ENCODE results near the gene HHEX.

The HHEX gene

DNA sequence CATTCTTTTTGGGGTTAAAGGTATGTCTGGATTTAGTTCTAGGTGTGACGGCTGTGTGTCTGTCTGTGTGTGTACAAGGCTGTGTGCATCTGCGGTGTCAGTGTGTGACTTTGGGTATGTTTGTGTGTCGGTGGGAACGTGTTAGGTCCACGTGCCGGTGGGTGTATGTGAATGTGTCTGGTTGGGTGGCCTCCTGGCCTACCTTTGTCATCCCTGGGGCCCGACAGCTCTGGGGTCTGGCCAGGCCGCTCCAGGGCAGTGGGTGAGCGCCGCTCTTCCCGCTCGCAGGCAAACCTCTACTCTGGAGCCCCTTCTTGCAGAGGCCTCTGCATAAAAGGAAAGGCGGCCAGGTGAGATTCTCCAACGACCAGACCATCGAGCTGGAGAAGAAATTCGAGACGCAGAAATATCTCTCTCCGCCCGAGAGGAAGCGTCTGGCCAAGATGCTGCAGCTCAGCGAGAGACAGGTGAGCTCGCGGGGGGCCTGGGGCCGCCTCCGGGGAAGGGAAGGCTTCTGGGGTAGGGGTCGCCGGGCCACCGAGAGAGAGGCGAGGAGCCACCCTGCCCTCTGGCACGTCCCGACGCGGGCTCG is 2.4 kb downstream of the HHEX start:
- in situ Hi-C loops (cut with MboI; ENCODE audit: low sequenced_read_pairs, unreplicated experiment): no loop called here
- no peak for DNase-seq (ENCODE audit: low spot score)
- TF ChIP-seq, protein P1, sequence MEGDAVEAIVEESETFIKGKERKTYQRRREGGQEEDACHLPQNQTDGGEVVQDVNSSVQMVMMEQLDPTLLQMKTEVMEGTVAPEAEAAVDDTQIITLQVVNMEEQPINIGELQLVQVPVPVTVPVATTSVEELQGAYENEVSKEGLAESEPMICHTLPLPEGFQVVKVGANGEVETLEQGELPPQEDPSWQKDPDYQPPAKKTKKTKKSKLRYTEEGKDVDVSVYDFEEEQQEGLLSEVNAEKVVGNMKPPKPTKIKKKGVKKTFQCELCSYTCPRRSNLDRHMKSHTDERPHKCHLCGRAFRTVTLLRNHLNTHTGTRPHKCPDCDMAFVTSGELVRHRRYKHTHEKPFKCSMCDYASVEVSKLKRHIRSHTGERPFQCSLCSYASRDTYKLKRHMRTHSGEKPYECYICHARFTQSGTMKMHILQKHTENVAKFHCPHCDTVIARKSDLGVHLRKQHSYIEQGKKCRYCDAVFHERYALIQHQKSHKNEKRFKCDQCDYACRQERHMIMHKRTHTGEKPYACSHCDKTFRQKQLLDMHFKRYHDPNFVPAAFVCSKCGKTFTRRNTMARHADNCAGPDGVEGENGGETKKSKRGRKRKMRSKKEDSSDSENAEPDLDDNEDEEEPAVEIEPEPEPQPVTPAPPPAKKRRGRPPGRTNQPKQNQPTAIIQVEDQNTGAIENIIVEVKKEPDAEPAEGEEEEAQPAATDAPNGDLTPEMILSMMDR (IDR thresholded peaks at IDR 0.05; ENCODE audit: borderline replicate concordance, control extremely low read depth, extremely low read depth, insufficient read depth, missing control alignments): no peak

DNA sequence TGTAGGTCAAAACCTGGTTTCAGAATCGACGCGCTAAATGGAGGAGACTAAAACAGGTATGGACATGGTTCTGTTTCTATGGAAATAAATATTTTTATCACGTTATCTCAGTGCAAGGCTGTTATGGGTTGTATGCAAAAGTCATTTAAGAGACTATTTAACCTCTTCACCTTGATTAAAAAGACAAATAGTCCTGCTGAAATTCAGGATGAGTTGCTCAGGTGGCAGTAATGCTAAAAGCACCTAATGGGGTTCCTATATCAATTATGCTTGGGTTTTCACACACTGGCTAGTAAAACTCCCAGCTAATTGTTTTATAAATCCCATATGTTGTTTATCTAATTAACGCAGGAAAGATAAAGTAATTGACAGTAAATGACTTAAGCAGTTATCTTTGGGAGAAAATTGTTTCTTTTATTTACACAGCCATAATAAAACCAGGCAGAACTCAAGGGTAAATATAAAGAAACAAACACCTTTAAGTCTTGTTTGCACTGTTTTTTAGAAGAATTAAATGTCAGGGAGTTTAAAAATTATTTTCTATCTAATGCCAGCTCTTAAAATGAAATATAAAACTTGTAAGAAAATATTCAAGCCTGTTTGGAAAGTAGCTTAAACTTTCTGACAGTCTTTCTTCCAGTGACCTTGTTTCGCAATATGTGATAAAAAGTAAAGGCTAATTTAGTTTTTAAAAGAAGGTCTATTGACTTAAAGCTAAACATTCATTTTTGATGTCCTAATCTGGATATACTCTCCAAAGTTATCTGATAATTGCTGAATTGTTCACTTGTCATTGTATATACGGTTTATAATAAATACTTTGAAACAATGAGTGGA is 3.2 kb downstream of the HHEX start:
- DNase-seq (ENCODE audit: low spot score): no peak
- TF ChIP-seq, protein P1 (IDR thresholded peaks at IDR 0.05; ENCODE audit: borderline replicate concordance, control extremely low read depth, extremely low read depth, insufficient read depth, missing control alignments): no peak
- in situ Hi-C loops (cut with MboI; ENCODE audit: low sequenced_read_pairs, unreplicated experiment): no loop called here

DNA sequence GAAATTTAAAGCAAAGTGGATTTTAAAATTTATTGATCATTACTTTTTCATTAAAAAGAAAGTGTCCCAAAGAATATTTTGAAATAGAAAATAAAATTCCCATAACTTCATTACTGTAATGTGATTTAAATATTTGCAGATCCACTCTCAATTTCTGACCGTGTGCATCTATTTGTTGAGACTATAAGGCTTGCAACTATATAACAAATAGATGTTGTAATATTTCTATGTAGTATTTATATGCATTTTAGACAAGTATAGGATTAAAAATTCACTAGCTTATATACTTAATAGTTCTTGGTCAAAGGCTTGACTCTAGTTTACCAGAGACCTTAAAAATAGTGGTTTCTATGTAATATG is 3.8 kb downstream of the HHEX start:
- TF ChIP-seq, protein P1 (IDR thresholded peaks at IDR 0.05; ENCODE audit: borderline replicate concordance, control extremely low read depth, extremely low read depth, insufficient read depth, missing control alignments): no peak
- in situ Hi-C loops (cut with MboI; ENCODE audit: low sequenced_read_pairs, unreplicated experiment): no loop called here
- no peak for DNase-seq (ENCODE audit: low spot score)

DNA sequence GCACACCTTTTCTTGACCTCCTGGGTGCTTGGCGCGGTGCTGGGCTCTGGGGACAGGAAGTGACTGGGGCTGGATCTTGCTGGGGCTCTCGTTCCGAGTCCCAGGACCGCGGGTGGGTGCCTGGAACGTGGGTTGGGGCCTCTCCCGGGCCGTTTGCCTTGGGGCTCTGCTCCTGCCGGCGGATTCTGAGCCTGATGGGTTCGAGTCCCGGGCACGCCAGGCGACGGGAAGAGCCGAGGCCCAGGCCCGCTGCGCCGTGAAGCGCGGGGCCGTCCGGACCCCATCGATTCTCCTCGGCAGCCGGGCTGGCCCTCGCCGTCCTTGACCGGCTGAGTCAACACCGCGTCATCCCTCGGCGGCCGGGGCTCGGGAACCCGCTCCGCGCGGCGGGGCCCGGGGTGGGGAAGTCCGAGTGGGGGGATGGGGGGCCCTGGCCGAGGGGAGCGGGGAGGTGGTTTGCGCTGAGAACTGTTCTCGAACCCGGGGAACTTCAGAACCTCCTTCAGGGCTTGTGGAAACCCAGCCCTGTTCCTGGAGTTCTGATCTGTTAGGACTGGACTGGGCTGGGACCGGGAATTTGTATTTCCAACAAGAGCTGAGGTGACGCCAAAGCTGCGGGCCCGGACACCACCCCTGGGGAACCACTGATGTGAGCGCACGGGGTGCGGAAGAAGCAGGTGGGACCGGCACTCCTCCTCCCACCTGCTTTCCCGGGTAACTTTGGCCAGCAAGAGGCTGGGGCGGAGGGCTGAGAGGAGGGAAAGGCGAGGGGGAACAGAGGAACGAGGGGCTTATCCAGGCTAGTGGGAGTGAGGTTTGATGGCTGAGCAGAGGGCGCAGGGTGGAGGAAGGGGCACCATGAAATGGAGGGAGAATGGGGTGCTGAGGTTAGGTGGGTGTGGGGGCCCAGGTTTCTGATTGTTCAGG is 6.2 kb downstream of the HHEX start:
- TF ChIP-seq, protein P1 (IDR thresholded peaks at IDR 0.05; ENCODE audit: borderline replicate concordance, control extremely low read depth, extremely low read depth, insufficient read depth, missing control alignments): no peak
- no peak for DNase-seq (ENCODE audit: low spot score)
- in situ Hi-C loops (cut with MboI; ENCODE audit: low sequenced_read_pairs, unreplicated experiment): no loop called here

DNA sequence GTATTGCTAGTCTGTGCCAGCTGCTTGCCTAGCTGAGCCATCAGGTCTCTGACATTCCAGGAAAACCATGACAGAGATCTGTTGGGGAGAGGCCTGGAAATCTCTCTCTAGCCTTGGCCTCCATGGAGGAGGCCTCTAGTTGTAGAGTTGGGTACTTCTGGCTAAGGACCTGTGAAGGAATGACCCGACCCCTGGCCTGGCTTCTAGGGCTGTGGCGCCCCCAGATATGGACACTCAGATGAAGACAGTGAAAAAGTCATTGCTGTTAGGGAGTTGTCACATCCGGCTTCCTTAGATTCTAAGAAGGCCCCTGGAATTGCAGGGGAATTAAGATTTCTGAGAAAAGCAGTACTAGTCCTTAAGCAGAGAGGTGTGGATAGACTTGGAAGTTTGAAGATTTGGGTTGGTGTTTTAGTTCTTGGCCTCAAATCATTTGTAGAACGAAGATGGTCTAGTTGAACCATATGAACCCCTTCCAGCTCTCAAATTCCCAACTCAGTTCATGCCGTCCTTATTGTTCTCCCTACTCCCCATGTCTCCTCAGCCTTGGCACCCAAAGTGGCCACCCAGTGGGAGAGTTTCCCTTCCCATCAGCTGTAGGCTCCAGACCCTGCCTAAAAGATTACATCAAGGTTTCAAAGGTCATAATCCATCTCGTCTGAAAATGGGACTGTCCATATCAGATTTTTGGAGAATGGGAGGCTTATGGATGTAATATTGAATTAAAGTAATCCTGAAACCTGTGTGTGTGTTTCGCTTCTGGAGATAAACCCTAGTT is 7.0 kb downstream of the HHEX start:
- in situ Hi-C loops (cut with MboI; ENCODE audit: low sequenced_read_pairs, unreplicated experiment): no loop called here
- DNase-seq (ENCODE audit: low spot score): no peak

More for the DNA sequence above, 7.0 kb downstream of the HHEX start:
- TF ChIP-seq, protein P1 (IDR thresholded peaks at IDR 0.05; ENCODE audit: borderline replicate concordance, control extremely low read depth, extremely low read depth, insufficient read depth, missing control alignments): no peak

Data from GM13976 (cell line).